GM12878 (cell line): ENCODE measurements around the gene HMSD. TPM values are rescaled to one million over a fixed set of nuclear protein-coding genes. Genes with fewer than 3 reads are reported as not detected.
A peak's percentile ranks its signal among the peaks of the same experiment; 100 is the strongest.

Source experiments
- ATAC-seq: fragments of 200-7000 bp; cut with Tn5 transposase; 3 replicates; pipeline ENCODE4 v1.9.1; 2020; ENCODE audit warnings: mild to moderate bottlenecking, moderate library complexity
- BruUV-seq: library from RNA; stranded (reverse); fragments of 400-500 nt; replicated peaks from 2 replicates; lab custom pipeline; 2021; lab: Mats Ljungman, UMichigan
- CTCF ChIA-PET: fragments of 300-600 bp; sonication (Branson Sonifier 250); formaldehyde crosslinking; extraction: SDS; loops from one replicate; lab custom pipeline; 2021; ENCODE audit warnings: inconsistent platforms; lab: Yijun Ruan, JAX
- POLR2A ChIA-PET: fragments of 350-600 bp; formaldehyde crosslinking; extraction: SDS; loops from one replicate; lab custom pipeline; 2021; ENCODE audit warnings: inconsistent platforms; lab: Charles Lee
- RAD21 ChIA-PET: fragments of 300-600 bp; sonication (Branson Sonifier 250); formaldehyde crosslinking; loops from one replicate; lab custom pipeline; 2023; ENCODE audit warnings: antibody characterized with exemption; ENCODE audit not compliant: unreplicated experiment; lab: Charles Lee
- SMC1A ChIA-PET: fragments of 300-600 bp; sonication (Branson Sonifier 250); formaldehyde crosslinking; loops from one replicate; lab custom pipeline; 2023; ENCODE audit not compliant: unreplicated experiment, uncharacterized antibody; lab: Charles Lee
- DNase-seq: peaks from one replicate; pipeline ENCODE4 v3.0.0-alpha.2; 2011; ENCODE audit warnings: low read depth, low spot score
- FAIRE-seq: peaks from 3 replicates; lab custom pipeline; 2011; peaks lifted over from hg19 to GRCh38; lab: Jason Lieb, UNC
- H2AFZ ChIP-seq: 2 replicates; pipeline ENCODE4 v1.6.0; 2011; ENCODE audit warnings: low read depth, low read length, control low read depth; ENCODE audit not compliant: control insufficient read depth
- H3K27ac ChIP-seq: 2 replicates; pipeline ENCODE4 v1.5.1; 2011; ENCODE audit warnings: control low read depth; ENCODE audit not compliant: control insufficient read depth, insufficient read depth
- H3K27me3 ChIP-seq, 2 experiments: replicated peaks in 1 of 2; 2 replicates each; pipeline versions ENCODE4 v1.6.0 to v1.6.1; 2011; ENCODE audit warnings: low read length in 1 of 2; ENCODE audit not compliant: control insufficient read depth in 2 of 2, insufficient read depth in 2 of 2
- H3K36me3 ChIP-seq, 2 experiments: 2 replicates each; pipeline ENCODE4 v1.5.1; 2011; ENCODE audit warnings: low read length in 1 of 2; ENCODE audit not compliant: control insufficient read depth in 2 of 2, insufficient read depth in 2 of 2
- H3K4me1 ChIP-seq: 2 replicates; pipeline ENCODE4 v1.6.1; 2011; ENCODE audit warnings: mild to moderate bottlenecking, low read length, moderate library complexity, mixed read lengths; ENCODE audit not compliant: control insufficient read depth, insufficient read depth
- H3K4me2 ChIP-seq: 2 replicates; pipeline ENCODE4 v1.6.0; 2011; ENCODE audit warnings: control low read depth; ENCODE audit not compliant: control insufficient read depth, insufficient read depth
- H3K4me3 ChIP-seq: fragments of 200-600 bp; sonication (generic); 2 replicates; pipeline ENCODE4 v1.5.1; 2016
- H3K79me2 ChIP-seq: 2 replicates; pipeline ENCODE4 v1.6.0; 2011; ENCODE audit warnings: low read length; ENCODE audit not compliant: control insufficient read depth, insufficient read depth
- H3K9ac ChIP-seq: 2 replicates; pipeline ENCODE4 v1.8.0; 2011; ENCODE audit warnings: low read length, control low read depth, mixed read lengths; ENCODE audit not compliant: control insufficient read depth, insufficient read depth
- H3K9me3 ChIP-seq: replicated peaks from 3 replicates; pipeline ENCODE4 v1.5.1; 2011; ENCODE audit warnings: mild to moderate bottlenecking, low read length; ENCODE audit not compliant: control insufficient read depth, insufficient read depth
- H4K20me1 ChIP-seq: 2 replicates; pipeline ENCODE4 v1.6.0; 2011; ENCODE audit not compliant: control insufficient read depth, insufficient read depth
- BACH1 ChIP-seq: fragments of 450-650 bp; IDR thresholded peaks from 2 replicates; pipeline ENCODE4 v1.6.1; 2017; ENCODE audit warnings: mild to moderate bottlenecking, borderline replicate concordance
- BHLHE40 ChIP-seq, 2 experiments: fragments of 450-650 bp in 1 of 2; IDR thresholded peaks; 2 replicates each; pipeline ENCODE4 v1.6.1; 2011 to 2017; ENCODE audit warnings: low read depth in 2 of 2, borderline replicate concordance in 1 of 2, improper control_type of control experiment in 1 of 2, low read length in 1 of 2, mild to moderate bottlenecking in 1 of 2
- CBX3 ChIP-seq: fragments of 200-600 bp; sonication (generic); IDR thresholded peaks from 2 replicates; pipeline ENCODE4 v1.6.1; 2016; ENCODE audit warnings: low read depth, borderline replicate concordance
- CREM ChIP-seq: IDR thresholded peaks from 2 replicates; pipeline ENCODE4 v1.6.1; 2014; ENCODE audit warnings: antibody characterized with exemption, low read depth
- DPF2 ChIP-seq: fragments of 450-650 bp; IDR thresholded peaks from 2 replicates; pipeline ENCODE4 v1.6.1; 2017; ENCODE audit warnings: mild to moderate bottlenecking
- FOXM1 ChIP-seq: IDR thresholded peaks from 2 replicates; pipeline ENCODE4 v1.6.1; 2012; ENCODE audit warnings: low read depth, mild to moderate bottlenecking, inconsistent platforms, low read length, moderate library complexity
- IKZF1 ChIP-seq: fragments of 450-650 bp; conservative IDR thresholded peaks from 2 replicates; pipeline ENCODE4 v1.6.1; 2017; ENCODE audit warnings: antibody characterized with exemption, mild to moderate bottlenecking
- KLF5 ChIP-seq: fragments of 450-650 bp; IDR thresholded peaks from 2 replicates; pipeline ENCODE4 v1.6.1; 2014; ENCODE audit warnings: mild to moderate bottlenecking; ENCODE audit not compliant: partially characterized antibody
- NFYA ChIP-seq: IDR thresholded peaks from 2 replicates; pipeline ENCODE4 v1.6.1; 2011; ENCODE audit warnings: low read depth, mild to moderate bottlenecking, low read length, improper control_type of control experiment, borderline replicate concordance
- PAX8 ChIP-seq: fragments of 450-650 bp; IDR thresholded peaks from 2 replicates; pipeline ENCODE4 v1.6.1; 2017; ENCODE audit warnings: mild to moderate bottlenecking, moderate library complexity
- POLR2A ChIP-seq: IDR thresholded peaks from 2 replicates; pipeline ENCODE4 v1.6.1; 2011; ENCODE audit warnings: low read depth, mild to moderate bottlenecking, low read length
- RCOR1 ChIP-seq: conservative IDR thresholded peaks from 2 replicates; pipeline ENCODE4 v1.6.1; 2012; ENCODE audit warnings: low read depth, low read length, improper control_type of control experiment
- RUNX3 ChIP-seq: IDR thresholded peaks from 2 replicates; pipeline ENCODE4 v1.6.1; 2012; ENCODE audit warnings: low read length, inconsistent platforms
- SMARCA5 ChIP-seq: fragments of 450-650 bp; IDR thresholded peaks from 2 replicates; pipeline ENCODE4 v1.6.1; 2017; ENCODE audit warnings: mild to moderate bottlenecking
- STAT3 ChIP-seq: IDR thresholded peaks from 2 replicates; pipeline ENCODE4 v1.6.1; 2011; ENCODE audit warnings: low read depth, low read length, improper control_type of control experiment
- WGBS: methylation state at CpG from one replicate; pipeline ENCODE4 v1.1.6; 2016; ENCODE audit warnings: low lambda C conversion rate; ENCODE audit not compliant: insufficient replicate concordance, insufficient coverage; ENCODE audit errors: missing lambda C conversion rate; 5-methylcytosine and 5-hydroxymethylcytosine counted together
- in situ Hi-C: fragments of 300-500 bp; cut with MboI; formaldehyde crosslinking; loops from 9 replicates; pipeline ENCODE4 v1.14.3; 2018; ENCODE audit warnings: mixed read lengths
- intact Hi-C: fragments of 100-400 bp; cut with micrococcal nuclease; formaldehyde crosslinking; loops from one replicate; pipeline ENCODE4 v1.14.2; 2022; ENCODE audit not compliant: unreplicated experiment
- polyA plus RNA-seq, 11 experiments: library from polyadenylated mRNA; depleted of rRNA in 4 of 11; unstranded in 6 of 11; stranded (reverse) in 5 of 11; fragments of >200 nt; fragmentation: Nextera tagmentation in 4 of 11; fragmentation: Illumina TruSeq in 1 of 11; extraction: Ambion mirVana in 4 of 11; extraction: Trizol in 1 of 11; gene quantifications; 1 replicate in 1 of 11; 2 replicates in 10 of 11; pipeline versions ENCODE4 v1.2.1 to v1.2.3, GENCODE V29; 2011 to 2016; ENCODE audit warnings: inconsistent platforms in 2 of 11, missing spikeins in 2 of 11, low read depth in 1 of 11
- total RNA-seq, 4 experiments: library from RNA; depleted of rRNA in 3 of 4; stranded (reverse); fragments of >200 nt in 3 of 4; fragmentation: Illumina TruSeq in 1 of 4; extraction: Trizol in 1 of 4; gene quantifications; 2 replicates each; pipeline versions ENCODE4 v1.2.1 to v1.2.3, GENCODE V29; 2013 to 2021
- TF ChIP-seq, protein P1 (sequence below): IDR thresholded peaks from 2 replicates; pipeline ENCODE4 v1.6.1; 2011; ENCODE audit warnings: low read depth, low read length, improper control_type of control experiment, borderline replicate concordance
- TF ChIP-seq, protein P2 (sequence below): IDR thresholded peaks from 2 replicates; pipeline ENCODE4 v1.6.1; 2012; ENCODE audit warnings: improper control_type of control experiment, low read depth, low read length; ENCODE audit not compliant: insufficient replicate concordance

The HMSD gene
- total and polyA plus RNA-seq, 10 of the 15 experiments (the other 5 are each of a cell fraction or from before 2014, with no cell fraction given) = 11.7 to 83.9 (median 37.8) TPM

- RAD21 ChIA-PET = interaction anchor here (0.7 to 5.5 kb wide), 41 partner anchors 11 to 420 kb away, joined by 3 to 69 read pairs (median 7); partner anchors contain the start of genes HMSD, SERPINB10 and SERPINB2
- no peaks in the 10 kb centered on the region for H3K36me3 ChIP-seq
- no peaks in the 10 kb centered on the region for H4K20me1 ChIP-seq
- peak; percentile 98 for FAIRE-seq
- peak; percentile 67 for DNase-seq
- peak overlapping the region; percentile 22; the same call in 1 of the 2 replicates for H3K27ac ChIP-seq
- SMC1A ChIA-PET = interaction anchor here (0.5 to 6.9 kb wide), 39 partner anchors 8 to 1859 kb away, joined by 3 to 105 read pairs (median 8); partner anchors contain the start of genes HMSD, SERPINB10 and SERPINB2
- no peaks in the 10 kb centered on the region for H3K79me2 ChIP-seq
- peak overlapping the region; percentile 84 for H3K4me2 ChIP-seq
- peak overlapping the region; percentile 73 for H3K4me3 ChIP-seq
- CTCF ChIA-PET = interaction anchor here (0.6 to 7.2 kb wide), 52 partner anchors 8 to 1742 kb away, joined by 3 to 185 read pairs (median 6); partner anchors contain the start of genes HMSD, SERPINB10 and SERPINB2
- H3K9me3 ChIP-seq = no peaks in the 10 kb centered on the region
- peak; percentile 98 for ATAC-seq
- in situ Hi-C loops = loop anchor here (5.0 kb wide), 1 partner anchor 44 kb away; no protein-coding TSS in a partner anchor
- POLR2A ChIA-PET = interaction anchor here (0.5 to 2.1 kb wide), 12 partner anchors 12 to 421 kb away, joined by 3 to 15 read pairs (median 3); partner anchors contain the start of genes SERPINB10 and SERPINB2
- intact Hi-C loops = loop anchor here (1.0 kb wide), 5 partner anchors 43 to 418 kb away; no protein-coding TSS in a partner anchor
- peak overlapping the region; percentile 38 for H3K9ac ChIP-seq
- peaks cover 9% of the 10 kb centered on the region for H3K4me1 ChIP-seq
- H2AFZ ChIP-seq = peak overlapping the region; percentile 80
- no TSS peak for BruUV-seq
- 1% methylated on average over 47 of the region's 54 CpGs for WGBS
- H3K27me3 ChIP-seq = no peaks in the 10 kb centered on the region
- TF ChIP-seq POLR2A = peak; percentile 78
- peak; percentile 76 for TF ChIP-seq CREM
- TF ChIP-seq PAX8 = no peak
- TF ChIP-seq NFYA = no peak
- TF ChIP-seq SMARCA5 = peak; percentile 78
- TF ChIP-seq, protein P1, sequence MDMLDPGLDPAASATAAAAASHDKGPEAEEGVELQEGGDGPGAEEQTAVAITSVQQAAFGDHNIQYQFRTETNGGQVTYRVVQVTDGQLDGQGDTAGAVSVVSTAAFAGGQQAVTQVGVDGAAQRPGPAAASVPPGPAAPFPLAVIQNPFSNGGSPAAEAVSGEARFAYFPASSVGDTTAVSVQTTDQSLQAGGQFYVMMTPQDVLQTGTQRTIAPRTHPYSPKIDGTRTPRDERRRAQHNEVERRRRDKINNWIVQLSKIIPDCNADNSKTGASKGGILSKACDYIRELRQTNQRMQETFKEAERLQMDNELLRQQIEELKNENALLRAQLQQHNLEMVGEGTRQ = no peak
- TF ChIP-seq CBX3 = no peak
- peak; percentile 46; the same call in 1 of the 2 replicates for TF ChIP-seq FOXM1
- TF ChIP-seq RCOR1 = no peak
- no peak for TF ChIP-seq STAT3
- peak in 1 of 2 experiments; percentile 31; a peak in 1 of 4 replicates for TF ChIP-seq BHLHE40 (IDR thresholded peaks at IDR 0.05; ENCODE audit: borderline replicate concordance in 1 of 2, low read depth in 2 of 2, low read length in 1 of 2)
- 0 out of 2 replicates have a peak, but pooled peaks have one; percentile 30 for TF ChIP-seq BACH1
- TF ChIP-seq KLF5 = no peak
- 0 out of 2 replicates have a peak, but pooled peaks have one; percentile 12 for TF ChIP-seq DPF2
- TF ChIP-seq, protein P2, sequence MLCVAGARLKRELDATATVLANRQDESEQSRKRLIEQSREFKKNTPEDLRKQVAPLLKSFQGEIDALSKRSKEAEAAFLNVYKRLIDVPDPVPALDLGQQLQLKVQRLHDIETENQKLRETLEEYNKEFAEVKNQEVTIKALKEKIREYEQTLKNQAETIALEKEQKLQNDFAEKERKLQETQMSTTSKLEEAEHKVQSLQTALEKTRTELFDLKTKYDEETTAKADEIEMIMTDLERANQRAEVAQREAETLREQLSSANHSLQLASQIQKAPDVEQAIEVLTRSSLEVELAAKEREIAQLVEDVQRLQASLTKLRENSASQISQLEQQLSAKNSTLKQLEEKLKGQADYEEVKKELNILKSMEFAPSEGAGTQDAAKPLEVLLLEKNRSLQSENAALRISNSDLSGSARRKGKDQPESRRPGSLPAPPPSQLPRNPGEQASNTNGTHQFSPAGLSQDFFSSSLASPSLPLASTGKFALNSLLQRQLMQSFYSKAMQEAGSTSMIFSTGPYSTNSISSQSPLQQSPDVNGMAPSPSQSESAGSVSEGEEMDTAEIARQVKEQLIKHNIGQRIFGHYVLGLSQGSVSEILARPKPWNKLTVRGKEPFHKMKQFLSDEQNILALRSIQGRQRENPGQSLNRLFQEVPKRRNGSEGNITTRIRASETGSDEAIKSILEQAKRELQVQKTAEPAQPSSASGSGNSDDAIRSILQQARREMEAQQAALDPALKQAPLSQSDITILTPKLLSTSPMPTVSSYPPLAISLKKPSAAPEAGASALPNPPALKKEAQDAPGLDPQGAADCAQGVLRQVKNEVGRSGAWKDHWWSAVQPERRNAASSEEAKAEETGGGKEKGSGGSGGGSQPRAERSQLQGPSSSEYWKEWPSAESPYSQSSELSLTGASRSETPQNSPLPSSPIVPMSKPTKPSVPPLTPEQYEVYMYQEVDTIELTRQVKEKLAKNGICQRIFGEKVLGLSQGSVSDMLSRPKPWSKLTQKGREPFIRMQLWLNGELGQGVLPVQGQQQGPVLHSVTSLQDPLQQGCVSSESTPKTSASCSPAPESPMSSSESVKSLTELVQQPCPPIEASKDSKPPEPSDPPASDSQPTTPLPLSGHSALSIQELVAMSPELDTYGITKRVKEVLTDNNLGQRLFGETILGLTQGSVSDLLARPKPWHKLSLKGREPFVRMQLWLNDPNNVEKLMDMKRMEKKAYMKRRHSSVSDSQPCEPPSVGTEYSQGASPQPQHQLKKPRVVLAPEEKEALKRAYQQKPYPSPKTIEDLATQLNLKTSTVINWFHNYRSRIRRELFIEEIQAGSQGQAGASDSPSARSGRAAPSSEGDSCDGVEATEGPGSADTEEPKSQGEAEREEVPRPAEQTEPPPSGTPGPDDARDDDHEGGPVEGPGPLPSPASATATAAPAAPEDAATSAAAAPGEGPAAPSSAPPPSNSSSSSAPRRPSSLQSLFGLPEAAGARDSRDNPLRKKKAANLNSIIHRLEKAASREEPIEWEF = no peak
- TF ChIP-seq RUNX3 = peak; percentile 77
- peak; percentile 48; the same call in 1 of the 2 replicates for TF ChIP-seq IKZF1
Measured at GRCh38 chr18:63936156-63936931, 12.8 kb upstream of the HMSD start.
